Measurements from ENCODE around the gene SPAG8.

DNA sequence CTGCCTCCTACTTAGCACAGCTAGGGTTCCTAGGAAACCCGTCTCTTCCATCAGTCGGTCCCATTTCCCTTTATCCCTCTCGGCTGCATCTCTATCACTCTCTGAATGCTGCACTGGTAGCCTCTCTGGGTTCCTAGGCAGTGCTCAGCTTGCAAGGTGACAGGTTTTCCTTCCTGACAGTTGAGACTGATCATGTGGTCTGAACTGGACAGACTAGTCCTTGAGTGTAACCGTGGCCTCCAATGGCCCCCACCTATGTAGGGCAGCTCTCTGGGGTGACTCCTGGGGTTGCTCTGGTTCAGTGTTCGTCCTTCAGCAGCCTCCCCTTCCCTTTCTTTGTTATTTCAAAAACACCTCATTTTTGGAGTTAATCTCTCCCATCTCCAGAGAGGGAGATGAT, 20.8 kb upstream of the SPAG8 start:
- TF ChIP-seq ZFP3 (CRISPR knock-in tag; IDR thresholded peaks at IDR 0.05), result no peak
- TF ChIP-seq ESRRG (CRISPR knock-in tag; IDR thresholded peaks at IDR 0.05), result no peak
- TF ChIP-seq, protein P1, sequence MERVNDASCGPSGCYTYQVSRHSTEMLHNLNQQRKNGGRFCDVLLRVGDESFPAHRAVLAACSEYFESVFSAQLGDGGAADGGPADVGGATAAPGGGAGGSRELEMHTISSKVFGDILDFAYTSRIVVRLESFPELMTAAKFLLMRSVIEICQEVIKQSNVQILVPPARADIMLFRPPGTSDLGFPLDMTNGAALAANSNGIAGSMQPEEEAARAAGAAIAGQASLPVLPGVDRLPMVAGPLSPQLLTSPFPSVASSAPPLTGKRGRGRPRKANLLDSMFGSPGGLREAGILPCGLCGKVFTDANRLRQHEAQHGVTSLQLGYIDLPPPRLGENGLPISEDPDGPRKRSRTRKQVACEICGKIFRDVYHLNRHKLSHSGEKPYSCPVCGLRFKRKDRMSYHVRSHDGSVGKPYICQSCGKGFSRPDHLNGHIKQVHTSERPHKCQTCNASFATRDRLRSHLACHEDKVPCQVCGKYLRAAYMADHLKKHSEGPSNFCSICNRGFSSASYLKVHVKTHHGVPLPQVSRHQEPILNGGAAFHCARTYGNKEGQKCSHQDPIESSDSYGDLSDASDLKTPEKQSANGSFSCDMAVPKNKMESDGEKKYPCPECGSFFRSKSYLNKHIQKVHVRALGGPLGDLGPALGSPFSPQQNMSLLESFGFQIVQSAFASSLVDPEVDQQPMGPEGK (CRISPR knock-in tag; IDR thresholded peaks at IDR 0.05; ENCODE audit: borderline replicate concordance), result no peak
- TF ChIP-seq ZC3H10 (CRISPR knock-in tag; IDR thresholded peaks at IDR 0.05), result no peak
- TF ChIP-seq, protein P2, sequence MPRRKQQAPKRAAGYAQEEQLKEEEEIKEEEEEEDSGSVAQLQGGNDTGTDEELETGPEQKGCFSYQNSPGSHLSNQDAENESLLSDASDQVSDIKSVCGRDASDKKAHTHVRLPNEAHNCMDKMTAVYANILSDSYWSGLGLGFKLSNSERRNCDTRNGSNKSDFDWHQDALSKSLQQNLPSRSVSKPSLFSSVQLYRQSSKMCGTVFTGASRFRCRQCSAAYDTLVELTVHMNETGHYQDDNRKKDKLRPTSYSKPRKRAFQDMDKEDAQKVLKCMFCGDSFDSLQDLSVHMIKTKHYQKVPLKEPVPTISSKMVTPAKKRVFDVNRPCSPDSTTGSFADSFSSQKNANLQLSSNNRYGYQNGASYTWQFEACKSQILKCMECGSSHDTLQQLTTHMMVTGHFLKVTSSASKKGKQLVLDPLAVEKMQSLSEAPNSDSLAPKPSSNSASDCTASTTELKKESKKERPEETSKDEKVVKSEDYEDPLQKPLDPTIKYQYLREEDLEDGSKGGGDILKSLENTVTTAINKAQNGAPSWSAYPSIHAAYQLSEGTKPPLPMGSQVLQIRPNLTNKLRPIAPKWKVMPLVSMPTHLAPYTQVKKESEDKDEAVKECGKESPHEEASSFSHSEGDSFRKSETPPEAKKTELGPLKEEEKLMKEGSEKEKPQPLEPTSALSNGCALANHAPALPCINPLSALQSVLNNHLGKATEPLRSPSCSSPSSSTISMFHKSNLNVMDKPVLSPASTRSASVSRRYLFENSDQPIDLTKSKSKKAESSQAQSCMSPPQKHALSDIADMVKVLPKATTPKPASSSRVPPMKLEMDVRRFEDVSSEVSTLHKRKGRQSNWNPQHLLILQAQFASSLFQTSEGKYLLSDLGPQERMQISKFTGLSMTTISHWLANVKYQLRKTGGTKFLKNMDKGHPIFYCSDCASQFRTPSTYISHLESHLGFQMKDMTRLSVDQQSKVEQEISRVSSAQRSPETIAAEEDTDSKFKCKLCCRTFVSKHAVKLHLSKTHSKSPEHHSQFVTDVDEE (CRISPR knock-in tag; IDR thresholded peaks at IDR 0.05), result no peak
- no peak for TF ChIP-seq OSR1 (CRISPR knock-in tag; IDR thresholded peaks at IDR 0.05)
